Stimulated activated CD8-positive, alpha-beta memory T cell treated with anti-CD3 and anti-CD28 coated beads, Interleukin-12 subunit alpha, Interleukin-12 subunit beta, amount 100 ng/mL, for 1 hour (primary cell): Measurements from ENCODE around the gene MND1.
"Not testable (repeated sequence)": the region's sequence is repeated elsewhere in the genome, so short reads cannot be mapped to it uniquely, and the experiment has no call there.

Experiments
- DNase-seq: peaks from one replicate; pipeline ENCODE4 v3.0.0-alpha.2; 2020; ENCODE audit warnings: low read depth

The MND1 gene

GRCh38 chr4:153403726-153404125 is 59.2 kb downstream of the MND1 start:
- no peak for DNase-seq

GRCh38 chr4:153407906-153408305 is 63.4 kb downstream of the MND1 start:
- no peak for DNase-seq

DNA sequence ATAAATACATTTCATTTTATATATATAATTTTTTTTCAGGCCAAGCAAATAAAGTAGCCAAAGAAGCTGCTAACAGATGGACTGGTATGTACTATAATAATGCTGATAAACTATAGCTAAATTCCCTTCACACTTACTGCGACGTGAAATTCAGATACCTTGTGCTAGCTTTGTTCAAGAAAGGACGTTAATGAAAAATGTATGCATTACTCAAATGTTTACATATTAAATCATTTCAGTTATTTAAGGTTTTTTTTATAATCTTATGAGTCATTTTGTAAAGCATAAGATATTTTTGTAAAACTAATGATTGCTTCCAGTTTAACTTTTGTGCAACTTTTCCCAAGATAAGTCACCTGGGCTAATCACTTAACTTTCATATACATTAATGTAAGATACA is 64.4 kb downstream of the MND1 start:
- no peak for DNase-seq

DNA sequence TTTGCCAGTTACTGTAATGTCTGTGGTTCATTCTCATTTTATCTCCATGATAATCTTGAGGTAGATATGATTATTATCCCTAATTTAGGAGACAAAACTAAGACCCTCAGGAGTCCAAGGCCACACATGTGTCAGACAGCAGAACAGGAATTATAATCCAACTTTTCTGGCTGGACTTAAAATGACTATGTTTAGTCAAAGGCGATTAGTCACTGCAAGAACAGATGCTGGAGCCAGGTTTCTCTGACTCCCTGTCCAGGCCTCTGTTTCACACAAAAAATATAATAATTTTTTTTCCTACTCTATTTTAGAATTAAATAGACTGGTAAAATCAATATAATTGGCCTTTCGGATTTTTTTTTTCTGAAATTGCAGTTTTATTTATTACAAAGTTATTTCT is 64.9 kb downstream of the MND1 start:
- DNase-seq = no peak

- no peak for DNase-seq
Observed at GRCh38 chr4:153409924-153410501, 65.5 kb downstream of the MND1 start.

DNA sequence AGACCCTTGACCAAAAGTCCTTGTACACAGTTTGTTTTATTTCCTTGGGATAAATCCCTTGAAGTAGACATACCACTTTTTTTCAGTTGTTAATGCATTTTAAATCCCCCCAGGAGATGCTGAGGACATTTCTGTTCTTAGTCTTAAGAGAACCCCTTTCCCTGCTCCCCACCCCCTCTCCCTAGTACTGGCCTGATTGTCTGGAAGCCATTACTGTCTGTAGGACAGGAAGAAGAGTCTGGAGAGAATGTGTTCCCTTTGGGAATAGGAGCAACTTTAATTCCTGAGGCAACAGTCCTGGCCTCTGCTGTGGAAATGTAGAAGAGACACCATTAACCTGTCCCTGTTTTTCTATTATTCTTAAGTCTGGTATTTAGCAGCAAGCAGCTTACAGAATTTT is 69.4 kb downstream of the MND1 start:
- no peak for DNase-seq

GRCh38 chr4:153416456-153416855 is 72.0 kb downstream of the MND1 start:
- not testable (repeated sequence) for DNase-seq

DNA sequence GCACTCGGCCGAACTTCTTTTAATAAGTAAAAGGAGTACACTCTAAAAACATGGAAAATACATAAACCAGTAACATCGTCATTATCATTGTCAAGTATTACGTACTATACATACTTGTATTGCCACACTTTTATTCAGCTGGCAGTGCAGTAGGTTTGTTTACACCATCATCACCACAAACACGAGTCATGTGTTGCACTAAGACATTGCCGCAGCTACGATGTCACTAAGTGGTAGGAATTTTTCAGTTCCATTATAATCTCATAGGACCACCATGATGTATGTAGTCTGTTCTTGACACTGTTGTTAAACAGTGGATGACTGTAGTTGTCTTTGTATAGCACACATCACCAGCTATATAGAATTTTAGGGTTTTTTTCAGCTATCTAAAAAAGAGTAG is 73.6 kb downstream of the MND1 start:
- DNase-seq = no peak

DNA sequence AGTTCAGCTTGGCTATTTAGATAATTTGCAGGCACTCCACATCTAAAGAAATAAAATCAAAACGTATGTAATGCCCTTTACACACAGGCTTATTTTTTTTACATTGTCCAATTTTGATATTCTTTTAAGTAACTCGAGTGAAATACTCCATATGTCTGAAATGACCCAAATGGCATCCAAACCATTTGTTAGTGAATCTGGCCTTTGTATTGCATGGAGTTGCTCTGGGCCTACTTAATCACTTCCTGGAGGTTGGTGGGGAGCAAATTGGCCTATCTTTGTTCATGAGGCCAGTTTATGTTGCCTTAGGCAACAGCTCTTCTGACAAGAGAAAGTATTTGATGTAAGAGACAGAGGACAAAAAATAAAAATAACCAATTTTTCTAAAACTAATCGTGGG is 74.1 kb downstream of the MND1 start:
- no peak for DNase-seq

- no peak for DNase-seq
Observed at GRCh38 chr4:153419029-153419428, 74.5 kb downstream of the MND1 start.

GRCh38 chr4:153419673-153420278 is 75.3 kb downstream of the MND1 start:
- DNase-seq = no peak

- no peak for DNase-seq
Observed at GRCh38 chr4:153420361-153420760, 75.9 kb downstream of the MND1 start.

DNA sequence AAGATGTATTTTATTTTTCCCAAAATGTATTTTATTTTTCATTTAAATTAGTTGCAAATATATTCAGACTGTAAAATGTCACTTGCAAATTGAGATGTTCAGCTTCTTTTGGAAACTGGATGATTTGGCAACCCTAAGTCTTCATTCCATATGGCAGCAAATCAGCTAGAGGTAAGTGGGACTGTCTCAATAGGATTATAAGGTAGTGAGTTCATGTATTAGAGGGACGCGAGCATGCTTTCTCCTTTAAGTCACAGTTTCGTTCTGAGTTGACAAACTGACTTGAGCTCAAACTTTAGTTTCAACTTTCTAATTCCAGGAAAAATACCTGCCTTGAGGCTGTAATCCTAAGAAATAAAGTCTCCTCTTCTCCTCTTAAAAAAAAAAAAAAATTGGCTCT is 77.5 kb downstream of the MND1 start:
- DNase-seq = no peak

DNA sequence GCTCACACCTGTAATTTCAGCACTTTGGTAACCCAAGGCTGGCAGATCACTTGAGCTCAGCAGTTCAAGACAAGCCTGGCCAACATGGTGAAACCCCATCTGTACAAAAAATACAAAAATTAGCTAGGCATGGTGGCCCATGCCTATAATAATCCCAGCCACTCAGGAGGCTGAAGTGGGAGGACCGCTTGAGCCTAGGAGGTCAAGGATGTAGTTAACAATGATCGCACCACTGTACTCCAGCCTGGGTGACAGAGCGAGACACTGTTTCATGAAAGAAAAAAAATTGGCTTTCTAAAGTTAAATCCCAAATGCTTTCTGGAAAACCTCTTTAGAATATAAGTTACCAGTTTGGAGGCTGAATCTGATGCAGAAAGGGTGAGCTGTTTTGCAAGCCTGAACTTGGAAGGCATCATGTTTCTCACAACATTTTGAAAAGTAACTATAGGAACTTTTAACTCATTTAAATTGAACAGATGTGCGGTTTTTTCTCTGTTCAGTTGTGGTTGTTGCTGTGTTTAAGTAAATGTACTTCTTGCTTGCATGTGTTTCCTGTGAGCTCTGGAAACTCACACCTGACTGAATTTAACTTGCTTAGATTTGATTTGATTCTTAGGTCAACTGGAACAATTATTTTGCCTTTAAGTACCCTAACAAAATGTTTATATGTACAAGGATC is 81.9 kb downstream of the MND1 start:
- no peak for DNase-seq

- no peak for DNase-seq
Observed at GRCh38 chr4:153427363-153428071, 83.0 kb downstream of the MND1 start.

DNA sequence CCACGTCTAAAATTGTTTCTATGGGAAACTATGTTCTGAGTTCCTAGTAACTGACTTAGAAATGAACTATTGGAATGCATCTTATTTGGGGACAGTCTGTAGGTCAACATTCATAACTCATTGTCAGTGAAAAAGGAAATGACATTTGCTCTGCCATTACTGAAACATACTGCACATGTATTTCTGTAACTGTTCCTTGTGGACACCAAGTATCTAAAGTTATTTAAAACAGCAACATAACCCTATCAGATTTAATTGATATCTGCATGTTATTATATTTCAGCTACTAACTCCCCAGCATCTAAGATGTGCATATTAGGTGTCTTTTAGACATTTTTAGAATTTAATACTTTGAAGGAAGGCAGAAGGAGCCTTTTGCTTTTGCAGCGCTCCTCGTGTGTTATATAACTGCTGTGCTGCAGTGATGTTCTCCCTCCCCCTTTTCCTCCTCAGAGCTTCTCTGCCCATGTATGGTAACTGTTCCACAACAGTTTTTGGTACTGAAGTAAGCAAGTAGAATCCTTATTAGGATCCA is 84.5 kb downstream of the MND1 start:
- no peak for DNase-seq

GRCh38 chr4:153432965-153433753 is 88.7 kb downstream of the MND1 start:
- DNase-seq = peak; percentile 45

GRCh38 chr4:153433754-153434105 is 89.2 kb downstream of the MND1 start:
- DNase-seq = no peak

DNA sequence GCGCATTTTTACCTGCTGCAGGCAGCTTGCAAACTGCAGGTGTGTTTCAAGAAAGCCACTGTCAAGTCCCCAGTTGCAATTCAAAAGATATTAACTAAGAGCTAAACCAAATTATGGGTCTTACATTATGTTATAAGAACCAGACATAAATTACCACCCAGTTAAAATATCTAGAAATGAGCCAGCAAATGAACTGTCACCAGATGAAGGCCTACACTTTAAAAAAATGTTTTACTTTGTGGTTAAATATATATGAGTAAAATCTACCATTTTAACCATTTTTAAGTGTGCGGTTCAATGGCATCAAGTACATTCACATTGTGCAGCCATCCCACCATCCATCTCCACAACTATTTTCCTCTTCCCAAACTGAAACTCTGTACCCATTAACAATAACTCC is 89.7 kb downstream of the MND1 start:
- no peak for DNase-seq

GRCh38 chr4:153438916-153439756 is 94.6 kb downstream of the MND1 start:
- DNase-seq = peak; percentile 15

DNA sequence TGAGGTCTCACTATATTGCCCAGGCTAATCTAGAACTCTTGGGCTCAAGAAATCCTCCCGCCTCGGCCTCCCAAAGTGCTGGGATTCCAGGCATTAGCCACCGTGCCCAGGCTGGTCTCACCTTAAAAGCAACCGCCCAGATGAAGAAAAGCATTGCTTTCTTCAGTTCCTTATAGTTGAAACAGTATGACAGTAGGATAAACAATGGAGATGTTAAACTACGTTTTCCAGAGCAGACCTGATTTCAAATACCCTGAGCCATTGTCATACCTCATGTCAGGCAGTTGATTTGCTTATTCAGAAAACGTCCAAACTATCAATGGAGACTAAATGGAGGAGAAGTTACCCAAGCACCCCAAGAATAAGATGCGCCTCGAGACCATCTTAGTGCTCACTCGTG is 95.3 kb downstream of the MND1 start:
- DNase-seq = no peak
